GM12878 (cell line): ENCODE data around the gene MEGF9. TPM values are rescaled to one million over a fixed set of nuclear protein-coding genes. Genes with fewer than 3 reads are reported as not detected.

Source experiments
- ATAC-seq: fragments of 200-7000 bp; cut with Tn5 transposase; 3 replicates; pipeline ENCODE4 v1.9.1; 2020; ENCODE audit warnings: mild to moderate bottlenecking, moderate library complexity
- BruUV-seq: library from RNA; stranded (reverse); fragments of 400-500 nt; replicated peaks from 2 replicates; lab custom pipeline; 2021; lab: Mats Ljungman, UMichigan
- CTCF ChIA-PET: fragments of 300-600 bp; sonication (Branson Sonifier 250); formaldehyde crosslinking; extraction: SDS; loops from one replicate; lab custom pipeline; 2021; ENCODE audit warnings: inconsistent platforms; lab: Yijun Ruan, JAX
- POLR2A ChIA-PET: fragments of 350-600 bp; formaldehyde crosslinking; extraction: SDS; loops from one replicate; lab custom pipeline; 2021; ENCODE audit warnings: inconsistent platforms; lab: Charles Lee
- RAD21 ChIA-PET: fragments of 300-600 bp; sonication (Branson Sonifier 250); formaldehyde crosslinking; loops from one replicate; lab custom pipeline; 2023; ENCODE audit warnings: antibody characterized with exemption; ENCODE audit not compliant: unreplicated experiment; lab: Charles Lee
- SMC1A ChIA-PET: fragments of 300-600 bp; sonication (Branson Sonifier 250); formaldehyde crosslinking; loops from one replicate; lab custom pipeline; 2023; ENCODE audit not compliant: unreplicated experiment, uncharacterized antibody; lab: Charles Lee
- DNase-seq: peaks from one replicate; pipeline ENCODE4 v3.0.0-alpha.2; 2011; ENCODE audit warnings: low read depth, low spot score
- FAIRE-seq: peaks from 3 replicates; lab custom pipeline; 2011; peaks lifted over from hg19 to GRCh38; lab: Jason Lieb, UNC
- H2AFZ ChIP-seq: 2 replicates; pipeline ENCODE4 v1.6.0; 2011; ENCODE audit warnings: low read depth, low read length, control low read depth; ENCODE audit not compliant: control insufficient read depth
- H3K27ac ChIP-seq: 2 replicates; pipeline ENCODE4 v1.5.1; 2011; ENCODE audit warnings: control low read depth; ENCODE audit not compliant: control insufficient read depth, insufficient read depth
- H3K27me3 ChIP-seq, 2 experiments: replicated peaks in 1 of 2; 2 replicates each; pipeline versions ENCODE4 v1.6.0 to v1.6.1; 2011; ENCODE audit warnings: low read length in 1 of 2; ENCODE audit not compliant: control insufficient read depth in 2 of 2, insufficient read depth in 2 of 2
- H3K36me3 ChIP-seq, 2 experiments: 2 replicates each; pipeline ENCODE4 v1.5.1; 2011; ENCODE audit warnings: low read length in 1 of 2; ENCODE audit not compliant: control insufficient read depth in 2 of 2, insufficient read depth in 2 of 2
- H3K4me1 ChIP-seq: 2 replicates; pipeline ENCODE4 v1.6.1; 2011; ENCODE audit warnings: mild to moderate bottlenecking, low read length, moderate library complexity, mixed read lengths; ENCODE audit not compliant: control insufficient read depth, insufficient read depth
- H3K4me2 ChIP-seq: 2 replicates; pipeline ENCODE4 v1.6.0; 2011; ENCODE audit warnings: control low read depth; ENCODE audit not compliant: control insufficient read depth, insufficient read depth
- H3K4me3 ChIP-seq: fragments of 200-600 bp; sonication (generic); 2 replicates; pipeline ENCODE4 v1.5.1; 2016
- H3K79me2 ChIP-seq: 2 replicates; pipeline ENCODE4 v1.6.0; 2011; ENCODE audit warnings: low read length; ENCODE audit not compliant: control insufficient read depth, insufficient read depth
- H3K9ac ChIP-seq: 2 replicates; pipeline ENCODE4 v1.8.0; 2011; ENCODE audit warnings: low read length, control low read depth, mixed read lengths; ENCODE audit not compliant: control insufficient read depth, insufficient read depth
- H3K9me3 ChIP-seq: replicated peaks from 3 replicates; pipeline ENCODE4 v1.5.1; 2011; ENCODE audit warnings: mild to moderate bottlenecking, low read length; ENCODE audit not compliant: control insufficient read depth, insufficient read depth
- H4K20me1 ChIP-seq: 2 replicates; pipeline ENCODE4 v1.6.0; 2011; ENCODE audit not compliant: control insufficient read depth, insufficient read depth
- BACH1 ChIP-seq: fragments of 450-650 bp; IDR thresholded peaks from 2 replicates; pipeline ENCODE4 v1.6.1; 2017; ENCODE audit warnings: mild to moderate bottlenecking, borderline replicate concordance
- BCL11A ChIP-seq: IDR thresholded peaks from 2 replicates; pipeline ENCODE4 v1.6.1; 2011; ENCODE audit warnings: low read depth, low read length
- GABPA ChIP-seq: IDR thresholded peaks from 2 replicates; pipeline ENCODE4 v1.6.1; 2014; ENCODE audit warnings: antibody characterized with exemption, low read depth, mild to moderate bottlenecking, inconsistent platforms
- HDGF ChIP-seq: fragments of 450-650 bp; IDR thresholded peaks from 2 replicates; pipeline ENCODE4 v1.6.1; 2016; ENCODE audit warnings: antibody characterized with exemption
- NR2F1 ChIP-seq: fragments of 450-650 bp; conservative IDR thresholded peaks from 2 replicates; pipeline ENCODE4 v1.6.1; 2017; ENCODE audit warnings: mild to moderate bottlenecking
- PAX8 ChIP-seq: fragments of 450-650 bp; IDR thresholded peaks from 2 replicates; pipeline ENCODE4 v1.6.1; 2017; ENCODE audit warnings: mild to moderate bottlenecking, moderate library complexity
- POLR2AphosphoS5 ChIP-seq: IDR thresholded peaks from 2 replicates; pipeline ENCODE4 v1.6.1; 2011; ENCODE audit warnings: mild to moderate bottlenecking, low read length, inconsistent platforms
- RB1 ChIP-seq: fragments of 450-650 bp; formaldehyde crosslinking; IDR thresholded peaks from 2 replicates; pipeline ENCODE4 v1.6.1; 2017; ENCODE audit warnings: mild to moderate bottlenecking, borderline replicate concordance
- SIX5 ChIP-seq: IDR thresholded peaks from 2 replicates; pipeline ENCODE4 v1.6.1; 2011; ENCODE audit warnings: mild to moderate bottlenecking, low read depth, low read length, moderate library complexity; ENCODE audit not compliant: severe bottlenecking
- SMAD5 ChIP-seq: IDR thresholded peaks from 2 replicates; pipeline ENCODE4 v1.6.1; 2016; ENCODE audit warnings: antibody characterized with exemption, low read depth
- SREBF2 ChIP-seq: IDR thresholded peaks from 2 replicates; pipeline ENCODE4 v1.6.1; 2012; ENCODE audit warnings: mild to moderate bottlenecking, low read length
- ZBTB11 ChIP-seq: fragments of 450-650 bp; formaldehyde crosslinking; IDR thresholded peaks from 2 replicates; pipeline ENCODE4 v1.5.0; 2022; ENCODE audit warnings: mild to moderate bottlenecking, missing genetic modification characterization
- ZBTB4 ChIP-seq: fragments of 450-650 bp; formaldehyde crosslinking; IDR thresholded peaks from 2 replicates; pipeline ENCODE4 v1.4.0; 2022; ENCODE audit warnings: mild to moderate bottlenecking, moderate library complexity
- WGBS: methylation state at CpG from one replicate; pipeline ENCODE4 v1.1.6; 2016; ENCODE audit warnings: low lambda C conversion rate; ENCODE audit not compliant: insufficient replicate concordance, insufficient coverage; ENCODE audit errors: missing lambda C conversion rate; 5-methylcytosine and 5-hydroxymethylcytosine counted together
- in situ Hi-C: fragments of 300-500 bp; cut with MboI; formaldehyde crosslinking; loops from 9 replicates; pipeline ENCODE4 v1.14.3; 2018; ENCODE audit warnings: mixed read lengths
- intact Hi-C: fragments of 100-400 bp; cut with micrococcal nuclease; formaldehyde crosslinking; loops from one replicate; pipeline ENCODE4 v1.14.2; 2022; ENCODE audit not compliant: unreplicated experiment
- polyA plus RNA-seq, 11 experiments: library from polyadenylated mRNA; depleted of rRNA in 4 of 11; unstranded in 6 of 11; stranded (reverse) in 5 of 11; fragments of >200 nt; fragmentation: Nextera tagmentation in 4 of 11; fragmentation: Illumina TruSeq in 1 of 11; extraction: Ambion mirVana in 4 of 11; extraction: Trizol in 1 of 11; gene quantifications; 1 replicate in 1 of 11; 2 replicates in 10 of 11; pipeline versions ENCODE4 v1.2.1 to v1.2.3, GENCODE V29; 2011 to 2016; ENCODE audit warnings: inconsistent platforms in 2 of 11, missing spikeins in 2 of 11, low read depth in 1 of 11
- total RNA-seq, 4 experiments: library from RNA; depleted of rRNA in 3 of 4; stranded (reverse); fragments of >200 nt in 3 of 4; fragmentation: Illumina TruSeq in 1 of 4; extraction: Trizol in 1 of 4; gene quantifications; 2 replicates each; pipeline versions ENCODE4 v1.2.1 to v1.2.3, GENCODE V29; 2013 to 2021
- TF ChIP-seq, protein P1 (sequence below): IDR thresholded peaks from 2 replicates; pipeline ENCODE4 v1.6.1; 2012; ENCODE audit warnings: low read depth, low read length, improper control_type of control experiment

MEGF9 gene
- total and polyA plus RNA-seq, 10 of the 15 experiments (the other 5 are each of a cell fraction or from before 2014, with no cell fraction given), result 0.71 to 5.1 (median 2.6) TPM

DNA sequence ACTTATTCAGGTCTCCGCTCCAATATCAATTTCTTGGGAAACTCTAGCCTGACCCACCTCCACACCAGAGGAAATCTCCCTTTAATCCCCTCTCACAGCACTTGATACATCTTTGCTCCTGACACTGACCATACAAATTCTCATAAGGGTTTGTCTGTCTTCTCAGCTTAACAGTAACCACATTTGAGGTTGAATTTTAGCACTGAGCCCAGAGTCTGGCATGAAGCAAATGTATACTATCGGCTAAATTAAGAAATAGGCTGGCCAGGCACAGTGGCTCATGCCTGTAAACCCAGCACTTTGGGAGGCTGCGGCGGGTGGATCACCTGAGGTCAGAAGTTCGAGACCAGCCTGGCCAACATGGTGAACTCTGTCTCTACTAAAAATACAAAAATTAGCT, 144.0 kb downstream of the MEGF9 start:
- in situ Hi-C loops, result no loop called here
- SMC1A ChIA-PET, result no interaction called here
- Histone ChIP-seq H3K27me3 (no peaks in the 10 kb centered on the region), H3K27ac (no peak overlapping the region), H4K20me1 (no peaks in the 10 kb centered on the region), H3K9me3 (no peaks in the 10 kb centered on the region), H3K4me2 (no peak overlapping the region), H3K4me3 (no peak overlapping the region), H2AFZ (no peak overlapping the region), H3K4me1 (no peaks in the 10 kb centered on the region), H3K79me2 (peaks cover 11% of the 10 kb centered on the region), H3K9ac (no peak overlapping the region)
- BruUV-seq, result no TSS peak
- WGBS, result 95% methylated on average over 5 of the region's 5 CpGs
- intact Hi-C loops, result no loop called here
- POLR2A ChIA-PET, result no interaction called here
- DNase-seq (no peak), FAIRE-seq (no peak), ATAC-seq (no peak)
- CTCF ChIA-PET, result no interaction called here
- RAD21 ChIA-PET, result no interaction called here
- TF ChIP-seq HDGF (no peak), NR2F1 (no peak), POLR2AphosphoS5 (no peak), SIX5 (no peak), SMAD5 (no peak), GABPA (no peak), SREBF2 (no peak), ZBTB4 (CRISPR knock-in tag) (no peak), ZBTB11 (CRISPR knock-in tag) (no peak), BCL11A (no peak), RB1 (no peak), BACH1 (no peak), PAX8 (no peak)
- TF ChIP-seq, protein P1, sequence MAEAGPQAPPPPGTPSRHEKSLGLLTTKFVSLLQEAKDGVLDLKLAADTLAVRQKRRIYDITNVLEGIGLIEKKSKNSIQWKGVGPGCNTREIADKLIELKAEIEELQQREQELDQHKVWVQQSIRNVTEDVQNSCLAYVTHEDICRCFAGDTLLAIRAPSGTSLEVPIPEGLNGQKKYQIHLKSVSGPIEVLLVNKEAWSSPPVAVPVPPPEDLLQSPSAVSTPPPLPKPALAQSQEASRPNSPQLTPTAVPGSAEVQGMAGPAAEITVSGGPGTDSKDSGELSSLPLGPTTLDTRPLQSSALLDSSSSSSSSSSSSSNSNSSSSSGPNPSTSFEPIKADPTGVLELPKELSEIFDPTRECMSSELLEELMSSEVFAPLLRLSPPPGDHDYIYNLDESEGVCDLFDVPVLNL, result no peak
- TF ChIP-seq, all 136 proteins: peak for 0
- H3K36me3 ChIP-seq, result peaks cover 22 to 30% of the 10 kb centered on the region in 2 experiments
